NCI-H524 (cell line): ENCODE measurements around the gene AANAT.

ENCODE experiments used
- DNase-seq, 2 experiments: peaks; one replicate each; lab custom pipeline; 2025; lab: John Stamatoyannopoulos, UW

Gene AANAT

DNA sequence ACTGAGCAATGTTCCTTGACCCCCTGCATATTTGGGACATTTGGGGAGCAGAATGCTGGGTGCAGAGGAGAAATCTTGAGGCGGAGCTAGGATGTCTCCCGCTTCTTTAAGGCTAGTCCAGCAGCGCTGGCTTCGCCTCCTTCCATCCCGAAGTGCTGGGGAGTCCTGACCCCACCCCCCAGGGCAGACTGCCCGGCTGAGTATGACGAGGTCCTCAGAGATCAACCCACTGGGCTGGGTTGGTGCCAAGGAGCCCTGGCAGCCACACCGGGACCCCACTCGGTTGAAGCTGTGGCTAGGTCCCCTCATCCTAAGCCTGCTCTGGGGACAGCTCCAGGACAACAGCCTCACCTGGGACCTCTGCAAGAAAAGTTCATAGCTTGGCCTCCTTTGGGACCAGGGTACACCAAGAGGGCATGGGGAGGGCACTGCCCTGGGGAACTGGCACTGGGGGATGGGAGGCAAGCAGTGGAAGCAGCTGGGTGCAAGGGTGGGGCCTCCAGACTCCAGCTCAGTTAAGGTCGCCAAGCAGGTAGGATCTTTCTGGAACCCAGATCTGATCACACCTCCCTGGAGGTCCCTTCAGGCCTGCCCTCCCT, 22.8 kb downstream of the AANAT start:
- no peak for DNase-seq

DNA sequence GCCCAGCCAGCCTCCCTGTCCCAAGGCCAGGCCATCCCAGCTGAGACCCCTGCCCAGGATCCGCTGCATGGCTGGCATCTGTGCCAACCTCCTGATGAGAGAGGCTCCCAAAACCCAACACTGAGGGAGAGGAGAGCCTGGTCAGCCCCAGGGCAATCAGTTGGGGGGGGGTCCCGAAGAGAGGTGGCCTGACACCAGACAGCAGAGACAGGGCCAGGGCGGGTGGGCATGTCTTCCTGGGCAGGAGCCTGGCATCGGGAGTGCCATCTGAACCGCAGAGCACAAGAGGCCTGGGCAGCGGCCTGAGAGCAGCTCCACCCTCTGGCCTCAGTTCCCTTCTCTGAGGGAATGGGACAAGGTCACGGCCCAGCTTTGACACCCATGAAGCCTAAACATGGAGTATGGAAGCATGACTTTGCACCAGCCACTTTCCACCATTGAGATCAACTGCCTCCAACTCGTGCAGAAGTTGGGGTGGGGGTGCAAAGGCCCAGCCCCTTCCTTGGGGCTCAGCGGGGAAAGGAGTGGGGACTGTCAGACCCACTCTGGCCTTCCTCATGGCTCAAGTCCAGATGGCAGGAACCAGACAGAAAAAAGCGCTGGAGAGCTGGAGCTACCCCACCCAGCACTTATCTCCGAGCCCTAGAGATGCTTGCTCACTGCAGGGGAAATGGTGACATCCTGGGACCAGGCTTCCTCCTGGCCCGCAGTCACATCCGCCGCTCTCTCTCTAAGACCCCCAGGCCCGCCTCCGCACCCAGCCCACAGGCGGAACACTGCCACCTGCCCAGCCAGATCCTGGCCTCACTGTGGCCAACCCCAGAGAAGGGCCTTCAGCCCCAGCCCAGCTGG, 24.1 kb downstream of the AANAT start:
- no peak for DNase-seq

- DNase-seq, result no peak
These were observed 25.0 kb downstream of the AANAT start for GRCh38 chr17:76492123-76492988.

DNA sequence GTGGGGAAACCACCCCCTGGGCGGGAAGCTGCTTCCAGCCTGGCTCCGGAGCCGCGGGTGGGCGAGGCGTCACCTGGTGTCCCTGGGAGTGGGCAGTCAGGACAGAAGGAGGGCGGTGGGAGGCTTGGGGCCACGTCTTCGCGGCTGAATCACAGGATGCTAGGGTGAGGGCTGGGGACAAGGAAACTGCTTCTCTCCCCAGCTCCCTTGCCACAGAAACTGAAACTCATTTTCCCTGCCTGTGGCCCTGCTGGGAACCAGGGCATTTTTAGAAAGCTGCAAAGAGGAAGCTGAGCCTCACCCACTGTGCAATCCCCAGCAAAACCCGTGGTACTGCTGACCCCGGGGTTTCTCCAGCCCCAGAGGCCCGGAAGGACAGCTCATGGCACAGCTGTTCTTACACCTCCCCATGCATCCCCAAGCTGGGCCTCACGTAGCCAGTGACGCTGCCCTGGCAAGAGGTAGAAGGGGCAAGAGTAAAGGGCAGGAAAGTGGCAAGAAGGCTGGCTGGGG, 25.6 kb downstream of the AANAT start:
- DNase-seq, result no peak

DNA sequence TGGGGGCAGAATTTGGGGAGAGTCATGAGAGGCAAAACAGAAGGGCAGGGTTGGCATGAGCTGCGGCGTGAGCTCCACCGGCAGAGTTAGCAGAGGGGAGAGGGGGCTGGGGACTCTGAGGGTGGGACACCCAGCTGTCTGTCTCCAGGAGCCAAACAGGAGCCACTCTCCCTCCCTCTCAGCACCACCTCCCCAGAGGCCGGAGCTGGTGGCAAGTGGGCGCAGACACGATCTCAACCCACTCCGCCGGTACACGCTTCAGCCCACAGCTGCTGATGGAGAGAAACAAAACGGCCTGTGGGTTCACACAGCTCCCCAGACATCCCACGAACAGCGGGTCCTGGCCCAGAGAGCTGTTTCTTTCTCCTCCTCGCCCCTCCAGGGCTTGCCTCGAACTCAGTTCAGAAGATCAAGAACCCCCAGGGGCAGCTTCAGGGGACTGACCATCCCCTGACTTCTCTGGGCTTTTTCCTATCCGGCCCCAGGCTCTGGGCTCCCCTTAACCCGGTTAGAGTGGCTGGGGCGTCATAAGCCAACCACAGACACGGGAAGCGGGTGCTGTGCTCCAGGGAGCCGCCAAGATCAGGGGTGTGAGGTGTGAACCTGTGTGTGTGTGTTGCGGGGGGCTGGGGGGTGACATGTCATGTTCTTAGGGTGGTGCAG, 26.2 kb downstream of the AANAT start:
- DNase-seq, result no peak

GRCh38 chr17:76495663-76496400, 28.4 kb downstream of the AANAT start:
- no peak for DNase-seq

DNA sequence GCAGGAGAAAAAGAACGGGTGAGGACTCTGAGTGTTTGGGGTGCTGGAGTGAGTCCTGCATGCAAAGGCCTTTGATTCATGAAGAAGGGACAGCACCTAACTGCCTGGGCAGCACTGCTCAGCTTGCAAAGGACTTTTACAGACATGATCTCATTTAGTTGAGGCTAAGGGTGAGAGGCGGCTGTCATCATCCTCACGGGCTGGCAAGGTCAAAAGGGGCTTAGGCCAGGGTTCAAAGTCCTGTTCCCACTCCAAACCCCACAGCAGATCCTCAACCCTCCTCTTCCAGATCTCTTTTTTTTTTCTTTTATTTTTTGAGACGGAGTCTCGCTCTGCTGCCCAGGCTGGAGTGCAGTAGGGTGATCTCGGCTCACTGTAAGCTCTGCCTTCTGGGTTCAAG, 29.1 kb downstream of the AANAT start:
- no peak for DNase-seq

GRCh38 chr17:76497699-76497978, 30.2 kb downstream of the AANAT start:
- DNase-seq, result no peak

DNA sequence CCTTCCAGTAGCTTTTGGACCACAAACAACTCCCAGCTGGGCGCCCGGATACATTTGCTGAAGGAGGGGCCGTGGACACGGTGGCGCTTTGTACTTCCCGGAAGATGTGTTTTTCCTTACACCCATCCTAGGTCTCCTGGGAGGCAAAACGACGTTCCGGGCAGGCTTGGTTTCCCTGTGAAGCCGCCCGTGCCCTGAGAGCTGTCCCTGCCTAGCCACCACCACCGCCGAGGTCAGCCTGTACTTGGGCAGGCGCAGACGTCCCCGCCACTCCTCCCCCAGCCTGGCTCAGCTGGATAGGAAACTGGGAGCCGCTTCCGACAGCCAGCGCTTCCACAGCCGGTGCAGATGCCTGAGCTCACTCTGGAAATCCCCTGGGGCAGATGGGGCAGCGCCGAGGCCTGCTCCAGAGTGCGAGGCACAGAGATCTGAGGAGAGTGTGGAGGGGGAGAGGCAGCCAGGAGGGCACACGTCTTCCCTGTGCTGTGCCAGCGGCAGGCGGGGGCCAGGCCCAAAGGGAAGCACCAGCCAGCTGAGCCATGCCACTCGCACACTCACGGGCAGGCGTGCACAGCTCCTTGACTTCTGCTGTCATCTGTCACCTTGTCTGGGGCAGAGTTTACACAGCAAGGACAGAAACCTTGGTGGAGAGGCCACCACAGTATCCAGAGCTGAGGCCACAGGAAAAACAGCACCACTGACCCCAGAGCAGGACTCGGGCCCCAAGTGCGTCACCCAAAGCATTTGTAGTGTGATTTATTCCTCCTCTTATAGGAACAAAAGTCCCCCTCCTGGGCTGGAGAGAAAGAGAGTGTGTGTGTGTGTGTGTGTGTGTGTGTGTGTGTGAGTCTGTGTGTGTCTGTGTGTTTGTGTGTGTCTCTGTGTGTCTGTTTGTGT, 30.8 kb downstream of the AANAT start:
- peak; percentile 99 to 100 for DNase-seq

GRCh38 chr17:76498876-76499251, 31.5 kb downstream of the AANAT start:
- no peak for DNase-seq

GRCh38 chr17:76499267-76499667, 31.9 kb downstream of the AANAT start:
- DNase-seq, result no peak

GRCh38 chr17:76500074-76500746, 32.8 kb downstream of the AANAT start:
- DNase-seq, result peak; percentile 81 to 83

GRCh38 chr17:76500747-76501017, 33.3 kb downstream of the AANAT start:
- DNase-seq, result no peak

- DNase-seq, result peak; percentile 70 to 82
These were observed 33.8 kb downstream of the AANAT start, which contains the start of gene RHBDF2 for GRCh38 chr17:76501018-76501826. RHBDF2 (minus strand) TSS chr17:76501423; CDS start chr17:76481524, 19,899 bp downstream.

DNA sequence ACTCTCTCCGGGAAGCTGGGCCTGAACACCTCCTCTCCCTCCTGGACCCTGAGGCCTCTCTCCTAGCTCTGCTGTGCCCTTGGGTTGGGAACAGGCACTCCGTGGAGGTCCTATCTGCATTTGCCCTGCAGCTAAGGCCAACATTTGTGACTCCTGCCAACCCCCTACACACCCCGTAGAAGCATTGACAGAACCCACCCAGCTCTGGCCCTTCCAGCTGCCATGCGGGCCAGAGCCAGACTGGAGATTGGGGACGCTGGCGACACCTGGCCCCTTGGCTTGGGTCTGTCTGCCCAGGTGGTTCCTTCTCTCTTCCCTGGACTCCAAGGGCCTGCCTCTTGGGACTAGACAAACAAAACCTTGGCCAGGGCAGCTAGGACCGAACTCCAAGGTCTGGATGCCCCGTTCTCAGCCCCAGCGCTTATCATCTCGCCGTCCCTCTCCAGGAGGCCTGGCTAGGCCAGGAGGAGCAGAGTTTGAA, 34.5 kb downstream of the AANAT start:
- DNase-seq, result no peak

DNA sequence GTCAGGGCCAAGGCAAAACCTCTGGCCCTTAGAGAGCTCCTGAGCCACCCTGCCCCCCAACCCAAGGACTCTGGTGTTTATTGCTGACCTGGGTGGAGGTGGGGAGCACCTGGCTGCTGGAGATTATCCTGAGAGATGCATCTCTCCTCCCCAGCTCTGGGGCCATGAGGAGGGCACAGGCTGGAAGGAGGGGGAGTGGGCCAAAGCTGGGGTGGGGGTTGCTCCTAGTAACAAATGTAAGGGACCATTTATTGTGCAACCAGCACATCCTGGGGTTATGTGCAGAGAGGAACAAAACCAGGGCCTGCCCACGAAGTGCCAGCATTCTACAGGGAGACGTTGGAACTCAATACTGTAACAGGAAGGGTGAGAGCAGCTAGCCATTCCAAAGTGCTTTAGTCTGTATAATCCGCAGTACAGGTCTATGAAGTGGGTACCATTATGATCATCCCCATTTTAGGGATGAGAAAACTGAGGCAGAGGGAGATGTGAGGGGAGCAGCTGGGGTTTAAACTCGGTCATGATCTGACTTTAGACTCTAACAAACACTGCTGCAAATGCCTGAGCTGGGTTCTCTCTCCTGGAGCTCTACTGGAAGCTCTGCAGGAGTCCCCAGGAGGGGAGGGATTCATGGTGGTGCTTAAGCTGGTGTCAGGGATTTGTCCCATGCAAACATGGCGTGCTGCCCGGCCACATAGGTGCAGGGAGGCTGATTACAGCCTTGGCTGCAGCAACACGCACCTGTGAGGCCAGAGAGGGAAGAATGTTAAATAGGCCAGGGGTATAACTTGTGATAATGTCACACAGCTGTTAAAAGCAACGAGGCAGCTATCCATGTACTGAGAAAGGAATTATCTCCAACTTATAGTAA, 35.2 kb downstream of the AANAT start:
- DNase-seq, result no peak

DNA sequence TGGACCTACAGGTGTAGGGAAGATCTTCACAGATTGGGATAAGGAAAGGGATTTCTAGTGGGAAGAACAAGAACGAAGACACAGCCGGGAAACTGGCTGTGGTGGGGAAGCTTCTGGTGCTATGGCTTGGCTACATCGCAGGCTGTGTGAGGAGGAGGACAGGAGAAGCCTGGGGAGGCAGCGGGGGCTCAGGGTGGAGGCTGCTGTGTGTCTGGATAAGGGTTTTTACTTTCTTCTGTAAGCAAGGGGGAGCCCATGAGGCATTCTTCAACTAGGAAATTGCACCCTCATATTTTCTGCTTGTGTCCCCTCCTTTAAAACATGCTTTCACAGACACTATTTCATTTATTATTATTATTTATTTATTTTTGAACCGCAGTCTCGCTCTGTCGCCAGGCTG, 36.7 kb downstream of the AANAT start:
- DNase-seq, result no peak
